Activated naive CD8-positive, alpha-beta T cell treated with anti-CD3 and anti-CD28 coated beads for 36 hours (primary cell): ENCODE measurements around the gene CAMTA1. TPM values are rescaled to one million over a fixed set of nuclear protein-coding genes. Genes with fewer than 3 reads are reported as not detected.
A peak's percentile ranks its signal among the peaks of the same experiment; 100 is the strongest.
"Not testable (repeated sequence)": the region's sequence is repeated elsewhere in the genome, so short reads cannot be mapped to it uniquely, and the experiment has no call there.

Source experiments
- DNase-seq: peaks from one replicate; pipeline ENCODE4 v3.0.0; 2021
- H3K27ac Mint-ChIP-seq: one replicate; pipeline ENCODE4 v1.8.0; 2022; ENCODE audit warnings: mild to moderate bottlenecking, moderate library complexity, mixed read lengths
- H3K27me3 Mint-ChIP-seq: one replicate; pipeline ENCODE4 v1.8.0; 2022; ENCODE audit warnings: mild to moderate bottlenecking, mixed read lengths
- H3K36me3 Mint-ChIP-seq: one replicate; pipeline ENCODE4 v1.8.0; 2021; ENCODE audit warnings: mild to moderate bottlenecking, mixed read lengths
- H3K4me1 Mint-ChIP-seq: one replicate; pipeline ENCODE4 v1.8.0; 2021; ENCODE audit warnings: mixed read lengths
- H3K4me3 Mint-ChIP-seq: one replicate; pipeline ENCODE4 v1.8.0; 2022; ENCODE audit warnings: mild to moderate bottlenecking, moderate library complexity, mixed read lengths
- H3K9me3 Mint-ChIP-seq: one replicate; pipeline ENCODE4 v1.8.0; 2022; ENCODE audit warnings: mixed read lengths
- total RNA-seq, 2 experiments: library from RNA; stranded (reverse); gene quantifications; one replicate each; pipeline ENCODE4 v1.2.3, GENCODE V29; 2021

Gene CAMTA1
- total RNA-seq, 2 experiments from 2014 or later: 70.4 to 71.4 TPM

DNA sequence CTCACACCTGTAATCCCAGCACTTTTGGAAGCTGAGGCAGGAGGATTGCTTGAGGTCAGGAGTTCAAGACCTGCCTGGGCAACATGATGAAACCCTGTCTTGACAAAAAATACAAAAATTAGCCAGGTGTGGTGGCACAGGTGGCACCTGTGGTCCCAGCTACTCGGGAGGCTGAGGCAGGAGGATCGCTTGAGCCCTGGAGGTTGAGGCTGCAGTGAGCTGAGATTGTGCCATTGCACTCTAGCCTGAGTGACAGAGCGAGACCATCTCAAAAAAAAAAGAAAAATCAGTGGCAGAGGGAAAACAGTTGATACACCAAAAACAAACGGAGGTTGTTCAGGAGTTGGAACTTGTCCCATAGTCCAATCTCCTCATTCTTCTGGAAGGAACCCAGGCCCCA is 904.1 kb downstream of the CAMTA1 start:
- H3K27me3 Mint-ChIP-seq: peaks cover 16% of the 10 kb centered on the region
- H3K9me3 Mint-ChIP-seq: peaks cover 12% of the 10 kb centered on the region
- not testable (repeated sequence) for H3K27ac Mint-ChIP-seq, DNase-seq, H3K4me3 Mint-ChIP-seq, H3K4me1 Mint-ChIP-seq, H3K36me3 Mint-ChIP-seq

DNA sequence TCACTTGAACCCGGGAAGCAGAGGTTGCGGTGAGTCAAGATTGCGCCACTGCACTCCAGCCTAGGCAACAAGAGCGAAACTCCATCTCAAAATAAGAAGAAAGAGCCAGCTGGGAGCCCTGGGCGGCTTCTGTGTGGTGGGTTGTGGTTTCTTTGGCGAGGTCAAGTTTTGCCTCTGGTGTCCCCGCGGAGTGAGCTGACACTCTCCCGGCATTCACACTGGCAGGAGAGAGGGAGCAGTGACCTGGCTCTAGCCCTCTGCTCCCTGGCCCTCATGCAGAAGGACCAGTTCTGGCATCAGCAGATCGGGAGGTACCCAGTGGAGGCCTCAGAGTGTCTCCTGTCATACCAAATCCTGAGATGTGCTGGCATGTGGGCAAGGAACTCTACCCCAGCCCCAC is 904.8 kb downstream of the CAMTA1 start:
- Mint-ChIP-seq H3K27me3 (peaks cover 20% of the 10 kb centered on the region), H3K4me3 (no peak overlapping the region), H3K4me1 (no peaks in the 10 kb centered on the region), H3K27ac (no peak overlapping the region), H3K9me3 (peaks cover 12% of the 10 kb centered on the region), H3K36me3 (peaks cover 3% of the 10 kb centered on the region)
- no peak for DNase-seq

DNA sequence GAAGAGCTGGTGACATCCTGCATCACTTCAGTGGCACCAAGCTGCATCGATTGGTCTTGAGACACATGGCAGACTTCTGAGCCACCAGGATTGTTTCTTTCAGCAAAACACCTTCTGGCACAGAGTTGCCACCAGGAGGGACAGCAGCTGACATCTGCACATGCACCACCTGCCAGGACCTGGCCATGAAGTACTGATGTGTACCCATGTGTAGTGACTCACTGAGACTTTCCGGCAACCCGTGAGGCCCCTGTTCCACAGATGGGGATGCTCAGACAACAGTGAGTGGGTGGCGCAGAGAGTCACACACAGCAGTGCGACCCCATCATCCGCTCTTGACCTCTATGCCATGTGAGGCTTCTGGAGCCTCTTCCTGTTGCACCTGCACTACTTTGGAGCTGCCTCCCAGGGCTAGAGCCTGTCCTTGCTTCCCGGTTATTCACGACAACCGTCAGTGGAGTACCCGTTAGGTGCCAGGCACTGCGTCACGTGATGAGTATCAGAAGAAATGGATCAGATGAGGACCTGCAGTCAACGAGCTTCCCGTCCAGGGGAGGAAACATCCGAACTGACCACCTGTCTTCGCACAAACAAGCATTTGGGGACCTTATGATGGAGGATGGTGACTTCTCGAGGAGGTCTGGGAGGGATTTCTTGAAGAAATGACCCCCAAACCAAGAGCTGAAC is 905.4 kb downstream of the CAMTA1 start:
- no peak for DNase-seq
- Mint-ChIP-seq H3K36me3 (peaks cover 3% of the 10 kb centered on the region), H3K4me3 (no peak overlapping the region), H3K27ac (no peak overlapping the region), H3K4me1 (no peaks in the 10 kb centered on the region), H3K27me3 (peaks cover 20% of the 10 kb centered on the region), H3K9me3 (peaks cover 12% of the 10 kb centered on the region)

DNA sequence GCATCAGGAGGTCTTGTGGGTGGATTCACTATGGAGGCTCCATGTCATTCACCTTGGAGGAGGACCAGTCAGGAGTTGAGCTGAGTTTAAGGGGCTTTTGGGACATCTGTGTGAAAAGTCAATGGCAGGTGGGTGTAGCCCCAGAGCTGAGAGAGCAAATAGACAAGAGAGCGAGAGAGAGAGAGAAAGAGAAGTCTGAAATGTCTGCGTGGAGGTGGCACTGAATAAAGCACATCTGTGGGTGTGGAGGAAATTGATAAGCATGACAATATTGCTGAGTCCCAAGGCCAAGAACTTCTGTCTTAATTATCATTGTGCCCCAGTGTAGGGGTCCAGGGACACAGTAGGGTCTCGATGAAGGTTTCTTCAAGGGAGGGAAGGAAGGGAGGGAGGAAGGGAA is 906.3 kb downstream of the CAMTA1 start:
- Mint-ChIP-seq H3K4me3 (no peak overlapping the region), H3K36me3 (peaks cover 3% of the 10 kb centered on the region), H3K27me3 (peaks cover 20% of the 10 kb centered on the region), H3K9me3 (peaks cover 12% of the 10 kb centered on the region), H3K4me1 (no peaks in the 10 kb centered on the region), H3K27ac (no peak overlapping the region)
- DNase-seq: no peak

DNA sequence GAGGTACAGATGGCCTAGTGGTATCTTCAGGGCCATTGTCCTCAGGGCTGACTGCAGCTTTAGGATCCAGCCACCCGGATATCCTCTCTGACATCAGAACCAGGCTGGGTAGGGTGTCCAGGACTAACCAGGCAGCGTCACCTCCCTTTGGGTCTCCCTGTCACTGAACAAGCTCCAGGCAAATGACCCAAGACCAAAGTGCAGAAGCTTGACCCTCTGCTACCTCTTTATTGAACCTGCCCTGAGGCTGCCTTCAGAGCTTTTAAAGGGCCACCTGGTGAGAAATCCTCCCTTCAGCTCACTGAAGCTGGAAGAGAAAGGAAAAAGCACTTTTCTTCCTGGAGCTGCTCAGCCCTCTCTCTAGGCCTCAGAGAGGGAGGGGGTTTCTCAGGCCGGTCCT is 906.8 kb downstream of the CAMTA1 start:
- no peak overlapping the region for H3K27ac Mint-ChIP-seq
- peaks cover 12% of the 10 kb centered on the region for H3K9me3 Mint-ChIP-seq
- H3K4me3 Mint-ChIP-seq: no peak overlapping the region
- DNase-seq: no peak
- peaks cover 3% of the 10 kb centered on the region for H3K36me3 Mint-ChIP-seq
- H3K4me1 Mint-ChIP-seq: no peaks in the 10 kb centered on the region
- peaks cover 20% of the 10 kb centered on the region for H3K27me3 Mint-ChIP-seq

DNA sequence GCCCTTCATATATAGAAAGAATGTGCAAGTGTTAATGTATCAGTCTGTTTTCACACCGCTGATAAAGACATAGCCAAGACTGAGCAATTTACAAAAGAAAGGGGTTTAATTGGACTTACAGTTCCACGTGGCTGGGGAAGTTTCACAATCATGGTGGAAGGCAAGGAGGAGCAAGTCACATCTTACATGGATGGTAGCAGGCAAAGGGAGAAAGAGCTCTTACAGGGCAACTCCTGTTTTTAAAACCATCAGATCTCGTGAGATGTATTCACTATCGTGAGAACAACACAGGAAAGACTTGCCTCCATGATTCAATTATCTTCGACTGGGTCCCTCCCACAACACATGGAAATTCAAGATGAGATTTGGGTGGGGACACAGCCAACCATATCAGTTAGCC is 907.8 kb downstream of the CAMTA1 start:
- H3K36me3 Mint-ChIP-seq, H3K4me3 Mint-ChIP-seq, DNase-seq, H3K4me1 Mint-ChIP-seq, H3K27ac Mint-ChIP-seq: not testable (repeated sequence)
- H3K9me3 Mint-ChIP-seq: peaks cover 12% of the 10 kb centered on the region
- peaks cover 20% of the 10 kb centered on the region for H3K27me3 Mint-ChIP-seq

DNA sequence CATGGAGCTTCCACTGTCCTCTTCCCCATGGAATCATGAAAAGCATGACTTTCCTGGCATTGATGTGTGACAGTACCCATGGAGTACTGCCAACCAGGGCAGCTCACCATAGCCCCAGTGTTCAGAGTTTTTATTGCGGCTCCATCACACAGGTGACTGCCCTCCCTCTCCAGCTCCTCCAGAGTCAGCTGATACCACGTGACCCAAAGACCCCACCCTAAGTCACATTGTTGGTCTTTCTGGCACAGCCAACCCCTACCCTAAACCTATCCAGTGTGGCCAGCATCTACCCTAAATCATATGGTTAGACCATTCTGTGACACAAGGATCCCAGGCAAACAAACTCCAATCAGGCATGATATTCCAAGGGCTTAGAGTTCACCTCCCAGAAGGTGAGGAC is 908.4 kb downstream of the CAMTA1 start:
- peaks cover 3% of the 10 kb centered on the region for H3K36me3 Mint-ChIP-seq

DNA sequence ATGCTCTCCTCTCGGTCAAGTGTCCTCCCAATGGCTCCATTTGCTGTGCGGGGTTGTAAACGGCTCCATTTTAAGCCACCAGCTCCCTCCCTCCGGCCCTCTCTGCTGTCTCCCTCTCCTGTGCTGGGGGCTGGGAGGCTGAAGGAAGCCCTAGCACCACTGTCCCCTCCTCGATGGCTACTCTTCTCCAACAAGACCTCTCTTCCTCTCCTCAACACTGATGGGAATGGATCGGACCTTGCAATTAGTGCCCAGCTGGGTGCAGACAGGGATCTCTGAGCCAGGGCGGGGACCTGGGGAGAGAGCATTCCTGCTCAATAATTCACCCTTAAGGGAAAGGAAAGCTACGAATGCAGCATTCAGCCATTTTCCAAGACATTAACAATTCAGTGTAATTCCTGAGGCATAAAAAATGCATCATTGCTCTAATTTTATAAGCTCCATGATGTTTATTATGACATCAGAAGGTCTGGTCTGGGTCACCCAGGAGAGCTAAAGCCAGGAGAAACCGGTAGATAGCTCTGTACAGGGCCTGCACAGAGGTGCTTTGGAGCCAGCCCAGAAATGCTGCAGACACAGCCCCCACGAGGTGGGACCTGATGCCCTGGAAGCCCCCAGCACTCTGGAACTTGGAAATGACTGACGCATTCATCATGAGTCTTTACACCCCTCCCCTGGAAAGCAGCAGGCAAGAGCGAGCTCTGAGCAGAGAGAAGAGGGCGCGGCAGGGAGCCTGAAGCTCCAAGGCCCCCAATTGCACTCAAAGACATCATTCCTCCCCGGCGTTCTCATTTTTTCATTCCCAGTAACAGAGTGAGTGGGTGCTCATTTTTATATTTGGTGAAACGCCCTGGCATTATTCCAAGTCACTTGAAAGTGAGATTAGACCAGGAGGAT is 909.6 kb downstream of the CAMTA1 start:
- peaks cover 12% of the 10 kb centered on the region for H3K9me3 Mint-ChIP-seq
- no peak for DNase-seq
- peaks cover 3% of the 10 kb centered on the region for H3K36me3 Mint-ChIP-seq
- H3K4me3 Mint-ChIP-seq: no peak overlapping the region
- H3K4me1 Mint-ChIP-seq: peaks cover 12% of the 10 kb centered on the region
- peaks cover 23% of the 10 kb centered on the region for H3K27me3 Mint-ChIP-seq
- no peak overlapping the region for H3K27ac Mint-ChIP-seq

More for the DNA sequence above, 908.4 kb downstream of the CAMTA1 start:
- Mint-ChIP-seq H3K9me3 (peaks cover 12% of the 10 kb centered on the region), H3K4me1 (peaks cover under 1% of the 10 kb centered on the region), H3K27me3 (peaks cover 20% of the 10 kb centered on the region), H3K27ac (no peak overlapping the region), H3K4me3 (no peak overlapping the region)
- DNase-seq: no peak

DNA sequence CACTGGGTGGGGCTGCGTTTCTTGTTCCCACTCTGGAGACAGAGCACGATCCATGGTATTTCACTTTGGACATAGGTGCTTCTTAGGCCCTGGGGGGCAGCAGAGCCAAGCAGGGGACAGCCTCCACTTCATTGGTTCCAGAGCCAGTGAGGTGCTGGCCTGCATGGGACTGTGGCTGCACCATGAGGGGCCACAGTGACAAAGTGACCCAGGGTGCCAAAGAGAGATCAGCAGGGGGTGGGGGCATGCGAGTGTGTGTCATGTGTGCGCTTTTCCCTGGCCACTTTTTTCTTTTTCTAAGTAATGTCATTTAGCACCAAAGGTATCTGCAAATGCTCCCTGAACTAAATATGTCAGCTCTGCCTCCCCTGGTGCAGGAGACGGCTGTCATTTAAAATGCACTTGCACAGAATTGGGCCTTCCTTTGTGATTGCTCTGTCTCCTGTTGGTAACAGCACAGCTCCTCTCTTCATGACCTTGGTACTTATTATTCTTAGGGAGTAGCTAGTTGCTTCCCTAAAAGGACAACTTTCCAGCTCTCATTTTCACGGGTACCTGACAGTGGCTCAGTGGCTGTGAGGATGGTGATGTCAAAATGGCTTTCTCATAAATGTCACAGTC is 910.4 kb downstream of the CAMTA1 start:
- DNase-seq: no peak
- Mint-ChIP-seq H3K4me3 (no peak overlapping the region), H3K36me3 (peaks cover 3% of the 10 kb centered on the region), H3K27ac (no peak overlapping the region), H3K27me3 (peaks cover 29% of the 10 kb centered on the region), H3K4me1 (peaks cover 14% of the 10 kb centered on the region), H3K9me3 (peaks cover 12% of the 10 kb centered on the region)

DNA sequence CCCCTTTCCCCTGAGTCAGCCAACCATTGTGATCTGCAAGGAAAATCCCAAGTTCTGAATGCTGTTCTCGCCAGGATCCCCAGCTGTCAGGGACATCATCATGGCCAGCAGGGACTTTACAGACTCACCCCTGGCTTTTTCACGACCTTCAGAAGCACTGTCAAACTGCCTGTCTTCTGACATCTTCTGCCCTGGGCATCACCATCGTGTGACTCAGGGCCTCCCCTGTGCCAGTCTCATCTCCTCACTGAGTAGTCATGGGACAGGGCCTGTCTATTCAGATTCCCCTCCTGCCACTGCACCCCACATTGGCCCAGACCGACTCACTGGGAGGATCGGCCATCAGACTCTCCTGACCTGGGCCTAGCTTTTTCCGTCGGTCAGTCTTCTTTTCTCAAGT is 913.4 kb downstream of the CAMTA1 start:
- no peak for DNase-seq
- Mint-ChIP-seq H3K27ac (no peak overlapping the region), H3K36me3 (peaks cover 3% of the 10 kb centered on the region), H3K27me3 (peaks cover 46% of the 10 kb centered on the region), H3K4me3 (no peak overlapping the region), H3K4me1 (peaks cover 14% of the 10 kb centered on the region), H3K9me3 (peaks cover 4% of the 10 kb centered on the region)

DNA sequence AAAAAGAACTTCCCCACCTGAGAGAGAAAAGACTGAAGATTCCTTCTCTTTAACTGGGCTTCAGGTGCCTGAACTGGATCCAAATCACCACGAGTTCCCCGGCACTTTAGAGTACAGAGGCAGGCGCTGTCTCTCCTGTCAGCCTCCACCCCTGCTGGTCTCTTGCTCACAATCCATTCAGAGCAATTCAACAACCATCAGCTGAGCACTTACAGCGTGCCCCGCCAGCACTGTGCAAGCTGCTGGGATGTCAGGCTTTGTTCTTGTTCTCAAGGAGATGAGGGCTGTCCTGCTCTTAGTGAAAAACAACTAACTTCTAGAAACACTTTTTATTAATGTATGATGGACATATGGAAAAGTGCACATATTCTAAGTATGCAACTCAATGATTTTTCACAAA is 917.1 kb downstream of the CAMTA1 start:
- H3K4me1 Mint-ChIP-seq: peaks cover 20% of the 10 kb centered on the region
- H3K27me3 Mint-ChIP-seq: peaks cover 64% of the 10 kb centered on the region
- DNase-seq: no peak
- H3K9me3 Mint-ChIP-seq: no peaks in the 10 kb centered on the region
- H3K36me3 Mint-ChIP-seq: no peaks in the 10 kb centered on the region
- H3K27ac Mint-ChIP-seq: no peak overlapping the region
- no peak overlapping the region for H3K4me3 Mint-ChIP-seq

DNA sequence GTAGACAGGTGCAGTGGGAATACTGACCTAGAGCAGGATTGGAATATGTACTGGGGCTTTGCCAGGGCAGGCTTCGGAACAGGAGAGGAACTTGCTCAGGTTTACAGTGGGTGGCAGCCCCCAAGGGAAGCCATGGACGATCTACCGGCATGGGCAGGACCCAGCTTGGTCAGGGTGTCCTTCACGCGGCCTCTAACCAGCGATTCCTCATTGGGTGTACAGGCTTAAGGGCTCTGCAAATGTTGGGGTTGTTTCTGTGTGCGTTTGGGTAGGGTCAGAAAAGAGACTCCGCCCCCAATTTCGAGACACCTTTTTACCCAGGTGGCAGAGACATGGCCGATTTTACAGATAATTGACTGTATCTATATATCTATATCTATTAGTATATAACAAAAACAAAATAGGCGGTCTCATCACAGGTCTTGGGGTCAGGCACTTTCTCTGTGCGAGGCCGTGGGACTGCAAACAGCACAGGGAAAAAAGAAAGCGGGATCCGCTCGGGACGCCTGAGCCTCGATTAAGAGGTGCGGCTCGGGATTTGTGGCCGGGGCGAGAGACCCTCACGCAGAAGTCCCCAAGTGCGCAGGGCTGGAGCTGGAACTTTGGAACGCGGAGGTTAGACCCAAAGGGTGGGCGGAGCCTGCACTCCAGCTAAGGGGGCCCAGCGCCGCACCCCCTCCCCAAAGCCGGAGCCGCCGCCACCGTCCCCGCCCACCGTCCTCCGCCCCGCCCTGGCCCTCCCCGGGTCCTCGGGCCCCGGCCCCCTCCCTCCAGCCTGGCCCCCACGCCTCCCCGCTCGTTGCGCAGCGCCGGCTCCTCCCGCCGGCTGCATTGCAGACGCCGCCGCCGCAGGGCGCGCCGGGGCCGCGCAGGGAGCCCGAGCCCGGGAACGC is 918.3 kb downstream of the CAMTA1 start:
- no peaks in the 10 kb centered on the region for H3K36me3 Mint-ChIP-seq
- no peaks in the 10 kb centered on the region for H3K9me3 Mint-ChIP-seq
- no peak overlapping the region for H3K27ac Mint-ChIP-seq
- H3K4me1 Mint-ChIP-seq: peaks cover 22% of the 10 kb centered on the region
- peaks cover 75% of the 10 kb centered on the region for H3K27me3 Mint-ChIP-seq
- peak overlapping the region; percentile 62 for H3K4me3 Mint-ChIP-seq
- no peak for DNase-seq

DNA sequence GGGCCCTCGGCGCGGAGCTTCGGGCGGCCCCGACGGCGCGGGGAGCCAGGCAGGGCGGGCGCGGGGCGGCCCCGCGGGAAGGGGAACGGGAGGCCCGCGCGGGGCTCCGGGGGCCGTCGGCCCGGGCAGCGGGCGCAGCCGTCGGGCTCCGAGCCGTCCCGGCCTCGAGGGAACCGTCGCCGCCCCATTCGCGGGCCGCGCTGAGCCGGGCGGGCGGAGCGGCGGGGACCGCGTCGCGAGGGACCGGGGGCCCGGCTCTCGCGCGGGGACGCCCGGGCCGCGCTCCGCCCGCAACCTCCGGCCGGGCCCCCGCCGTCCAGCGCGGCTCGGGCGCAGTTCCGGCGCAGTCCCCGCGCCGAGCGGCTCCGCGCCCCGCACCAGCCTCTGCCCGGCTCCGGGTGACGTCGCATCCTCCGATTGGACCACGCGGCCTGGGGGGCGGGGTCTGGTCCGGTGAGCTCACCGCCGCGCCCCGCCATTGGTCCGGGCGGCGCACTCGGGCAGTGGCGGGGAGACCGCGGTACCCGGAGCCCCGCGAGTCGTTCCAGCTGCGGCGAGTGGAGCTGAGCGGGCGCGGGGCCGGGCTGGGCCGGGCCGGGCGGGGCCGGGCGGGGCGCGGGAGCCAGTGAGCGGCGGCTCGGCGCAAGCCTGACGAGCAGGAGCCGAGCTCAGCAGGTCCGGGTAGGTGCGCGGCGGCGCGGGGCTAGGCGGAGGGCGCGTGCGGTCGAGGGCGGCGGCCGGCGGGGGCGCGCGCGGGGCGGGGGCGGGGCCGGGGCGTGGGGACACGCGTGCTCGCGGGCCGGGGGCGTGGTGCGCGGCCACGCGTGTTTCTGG is 919.2 kb downstream of the CAMTA1 start:
- no peaks in the 10 kb centered on the region for H3K36me3 Mint-ChIP-seq
- H3K4me3 Mint-ChIP-seq: no peak overlapping the region
- no peaks in the 10 kb centered on the region for H3K9me3 Mint-ChIP-seq
- DNase-seq: peak; percentile 92
- H3K4me1 Mint-ChIP-seq: peaks cover 14% of the 10 kb centered on the region
- peaks cover 83% of the 10 kb centered on the region for H3K27me3 Mint-ChIP-seq
- no peak overlapping the region for H3K27ac Mint-ChIP-seq
